Mesenteric fat pad (tissue), 1 donor: ENCODE data around the gene BRAP. TPM values are rescaled to one million over a fixed set of nuclear protein-coding genes. Genes with fewer than 3 reads are reported as not detected.
"Not testable (repeated sequence)": the region's sequence is repeated elsewhere in the genome, so short reads cannot be mapped to it uniquely, and the experiment has no call there.

Source experiments
- DNase-seq: peaks from one replicate; pipeline ENCODE4 v3.0.0-alpha.2; 2020; ENCODE audit warnings: low spot score
- total RNA-seq: library from RNA; stranded (reverse); fragmentation: NEBNext Ultra II Directional; extraction: Animal tissue kit (Norgen Biotek cat#: 25700); gene quantifications from one replicate; pipeline ENCODE4 v1.2.1, GENCODE V29; 2021
- donor health status: DM: yes; HTN: yes; CAD: no.

BRAP gene
- total RNA-seq, 1 donor from 2014 or later: 16.9 TPM

- not testable (repeated sequence) for DNase-seq
Observed at GRCh38 chr12:111684485-111685198, 1.1 kb downstream of the BRAP start.

- no peak for DNase-seq
Observed at GRCh38 chr12:111677186-111677585, 8.6 kb downstream of the BRAP start.

GRCh38 chr12:111673503-111673902, 12.3 kb downstream of the BRAP start:
- DNase-seq: no peak

- DNase-seq: no peak
Observed at GRCh38 chr12:111672822-111673381, 12.9 kb downstream of the BRAP start.

- DNase-seq: no peak
Observed at GRCh38 chr12:111664961-111665865, 20.5 kb downstream of the BRAP start.

- no peak for DNase-seq
Observed at GRCh38 chr12:111664499-111664898, 21.3 kb downstream of the BRAP start.

GRCh38 chr12:111656016-111656415, 29.7 kb downstream of the BRAP start:
- no peak for DNase-seq

GRCh38 chr12:111655356-111655755, 30.4 kb downstream of the BRAP start:
- no peak for DNase-seq

GRCh38 chr12:111653596-111653995, 32.2 kb downstream of the BRAP start:
- DNase-seq: no peak

GRCh38 chr12:111652530-111652929, 33.2 kb downstream of the BRAP start:
- not testable (repeated sequence) for DNase-seq

GRCh38 chr12:111650912-111651311, 34.8 kb downstream of the BRAP start:
- DNase-seq: no peak

- DNase-seq: no peak
Observed at GRCh38 chr12:111645433-111645832, 40.3 kb downstream of the BRAP start.

GRCh38 chr12:111643427-111643826, 42.3 kb downstream of the BRAP start:
- DNase-seq: no peak

- DNase-seq: no peak
Observed at GRCh38 chr12:111642681-111643426, 42.9 kb downstream of the BRAP start.

GRCh38 chr12:111640506-111640905, 45.2 kb downstream of the BRAP start:
- no peak for DNase-seq

- DNase-seq: no peak
Observed at GRCh38 chr12:111638556-111638955, 47.2 kb downstream of the BRAP start.

- DNase-seq: no peak
Observed at GRCh38 chr12:111636209-111636945, 49.4 kb downstream of the BRAP start.

GRCh38 chr12:111635524-111635923, 50.2 kb downstream of the BRAP start:
- DNase-seq: no peak

GRCh38 chr12:111628505-111629260, 57.1 kb downstream of the BRAP start:
- no peak for DNase-seq

- no peak for DNase-seq
Observed at GRCh38 chr12:111626230-111626629, 59.5 kb downstream of the BRAP start.
